AG10803 (cell line): ENCODE measurements around the gene CBX7.
A peak's percentile ranks its signal among the peaks of the same experiment; 100 is the strongest.

ENCODE experiments used
- DNase-seq: peaks from one replicate; pipeline ENCODE4 v3.0.0; 2010; ENCODE audit warnings: low read depth
- H3K4me3 ChIP-seq: 2 replicates; pipeline ENCODE4 v1.5.1; 2011; ENCODE audit warnings: mild to moderate bottlenecking, low read length, control low read depth
- CTCF ChIP-seq: conservative IDR thresholded peaks from 2 replicates; pipeline ENCODE4 v1.5.1; 2011; ENCODE audit warnings: mild to moderate bottlenecking, low read length, control low read depth, inconsistent platforms

The CBX7 gene

GRCh38 chr22:39183991-39184585 is 31.6 kb upstream of the CBX7 start:
- TF ChIP-seq CTCF = peak; percentile 19; the same call in 1 of the 2 replicates
- peak overlapping the region; percentile 24 for H3K4me3 ChIP-seq
- DNase-seq = peak; percentile 93

GRCh38 chr22:39182478-39183030 is 30.1 kb upstream of the CBX7 start:
- no peak for TF ChIP-seq CTCF
- no peak overlapping the region for H3K4me3 ChIP-seq
- peak; percentile 76 for DNase-seq

- H3K4me3 ChIP-seq = no peak overlapping the region
- no peak for DNase-seq
- no peak for TF ChIP-seq CTCF
These were observed 29.3 kb upstream of the CBX7 start for GRCh38 chr22:39181778-39182177.

GRCh38 chr22:39181356-39181755 is 28.9 kb upstream of the CBX7 start:
- no peak for DNase-seq
- TF ChIP-seq CTCF = no peak
- no peak overlapping the region for H3K4me3 ChIP-seq

GRCh38 chr22:39179841-39180335 is 27.4 kb upstream of the CBX7 start:
- no peak for DNase-seq
- H3K4me3 ChIP-seq = no peak overlapping the region
- TF ChIP-seq CTCF = no peak

- no peak overlapping the region for H3K4me3 ChIP-seq
- no peak for TF ChIP-seq CTCF
These were observed 26.9 kb upstream of the CBX7 start for GRCh38 chr22:39179401-39179827.

More at GRCh38 chr22:39179401-39179827, 26.9 kb upstream of the CBX7 start:
- DNase-seq = no peak
